Measurements from ENCODE around the gene FLAD1. TPM values are rescaled to one million over a fixed set of nuclear protein-coding genes. Genes with fewer than 3 reads are reported as not detected.

Gene FLAD1
- total RNA-seq, 1 experiment from 2014 or later, result 88.3 TPM

DNA sequence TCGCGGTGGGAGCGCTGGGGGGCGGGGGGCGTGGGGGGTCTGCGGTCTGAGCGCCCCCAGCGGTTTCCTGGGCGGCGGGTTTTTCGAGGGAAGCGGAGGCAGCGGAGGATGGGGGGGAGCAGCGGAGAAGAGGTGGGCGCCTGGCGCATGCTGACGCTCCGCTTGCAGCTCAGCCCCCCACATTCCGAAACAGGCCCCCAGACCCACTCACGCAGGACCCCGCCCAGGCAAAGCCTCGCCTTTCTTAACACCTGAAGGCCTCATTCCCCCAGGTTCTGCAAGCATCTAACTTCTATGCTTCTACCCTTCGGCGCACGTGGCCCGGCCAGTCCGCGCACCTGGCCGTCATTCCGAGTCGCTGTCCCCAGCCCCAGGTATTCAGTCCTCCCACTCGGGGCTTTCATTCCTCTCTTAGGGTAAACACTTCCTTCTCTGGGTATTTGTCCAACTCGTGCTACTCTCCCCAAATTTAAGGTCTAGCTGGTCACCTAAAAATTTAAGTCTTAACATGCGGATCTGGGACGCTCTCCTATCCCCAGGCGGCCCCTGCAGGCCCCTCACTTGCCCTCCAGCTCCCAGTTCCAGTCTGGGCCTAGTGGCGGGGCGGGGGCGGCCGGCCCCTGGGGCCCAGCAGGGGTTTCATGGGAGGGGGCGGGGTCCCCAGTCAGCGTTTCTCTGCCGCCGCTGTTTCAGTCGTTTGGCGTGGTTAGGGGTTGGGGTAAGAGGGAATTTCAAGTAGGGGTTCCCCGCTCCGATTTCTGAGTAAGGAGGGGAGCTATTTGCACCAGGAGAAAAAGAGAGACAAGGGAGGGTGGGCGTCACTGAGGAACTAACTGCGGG lies 16.6 kb downstream of the FLAD1 start (continued):
- TF ChIP-seq, protein P1, sequence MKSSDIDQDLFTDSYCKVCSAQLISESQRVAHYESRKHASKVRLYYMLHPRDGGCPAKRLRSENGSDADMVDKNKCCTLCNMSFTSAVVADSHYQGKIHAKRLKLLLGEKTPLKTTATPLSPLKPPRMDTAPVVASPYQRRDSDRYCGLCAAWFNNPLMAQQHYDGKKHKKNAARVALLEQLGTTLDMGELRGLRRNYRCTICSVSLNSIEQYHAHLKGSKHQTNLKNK (CRISPR knock-in tag; IDR thresholded peaks at IDR 0.05), result 0 out of 2 replicates have a peak, but pooled peaks have one; percentile 22
- TF ChIP-seq CREM (CRISPR knock-in tag; IDR thresholded peaks at IDR 0.05) (no peak), KAT7 (CRISPR knock-in tag; IDR thresholded peaks at IDR 0.05; ENCODE audit: borderline replicate concordance) (0 out of 2 replicates have a peak, but pooled peaks have one; percentile 24), ELF4 (CRISPR knock-in tag; IDR thresholded peaks at IDR 0.05; ENCODE audit: low read depth) (no peak), CBFB (CRISPR knock-in tag; IDR thresholded peaks at IDR 0.05; ENCODE audit: low read depth) (no peak), TEAD4 (CRISPR knock-in tag; IDR thresholded peaks at IDR 0.05) (no peak), EMX1 (CRISPR knock-in tag; IDR thresholded peaks at IDR 0.05) (no peak), ZNF219 (CRISPR knock-in tag; IDR thresholded peaks at IDR 0.05; ENCODE audit: borderline replicate concordance) (no peak), HMGA2 (CRISPR knock-in tag; IDR thresholded peaks at IDR 0.05) (no peak), PRRX2 (CRISPR knock-in tag; IDR thresholded peaks at IDR 0.05) (no peak), NR3C1 (CRISPR knock-in tag; conservative IDR thresholded peaks at IDR 0.05; ENCODE audit: low read depth) (no peak), TP53 (CRISPR knock-in tag; IDR thresholded peaks at IDR 0.05) (peak; percentile 79; the same call in 1 of the 2 replicates), ZNF263 (CRISPR knock-in tag; IDR thresholded peaks at IDR 0.05; ENCODE audit: low read depth) (no peak), FOXK1 (CRISPR knock-in tag; IDR thresholded peaks at IDR 0.05) (peak; percentile 43; the same call in 1 of the 2 replicates), NFE2L1 (CRISPR knock-in tag; IDR thresholded peaks at IDR 0.05) (peak; percentile 62; the same call in 1 of the 2 replicates)
- TF ChIP-seq, protein P2, sequence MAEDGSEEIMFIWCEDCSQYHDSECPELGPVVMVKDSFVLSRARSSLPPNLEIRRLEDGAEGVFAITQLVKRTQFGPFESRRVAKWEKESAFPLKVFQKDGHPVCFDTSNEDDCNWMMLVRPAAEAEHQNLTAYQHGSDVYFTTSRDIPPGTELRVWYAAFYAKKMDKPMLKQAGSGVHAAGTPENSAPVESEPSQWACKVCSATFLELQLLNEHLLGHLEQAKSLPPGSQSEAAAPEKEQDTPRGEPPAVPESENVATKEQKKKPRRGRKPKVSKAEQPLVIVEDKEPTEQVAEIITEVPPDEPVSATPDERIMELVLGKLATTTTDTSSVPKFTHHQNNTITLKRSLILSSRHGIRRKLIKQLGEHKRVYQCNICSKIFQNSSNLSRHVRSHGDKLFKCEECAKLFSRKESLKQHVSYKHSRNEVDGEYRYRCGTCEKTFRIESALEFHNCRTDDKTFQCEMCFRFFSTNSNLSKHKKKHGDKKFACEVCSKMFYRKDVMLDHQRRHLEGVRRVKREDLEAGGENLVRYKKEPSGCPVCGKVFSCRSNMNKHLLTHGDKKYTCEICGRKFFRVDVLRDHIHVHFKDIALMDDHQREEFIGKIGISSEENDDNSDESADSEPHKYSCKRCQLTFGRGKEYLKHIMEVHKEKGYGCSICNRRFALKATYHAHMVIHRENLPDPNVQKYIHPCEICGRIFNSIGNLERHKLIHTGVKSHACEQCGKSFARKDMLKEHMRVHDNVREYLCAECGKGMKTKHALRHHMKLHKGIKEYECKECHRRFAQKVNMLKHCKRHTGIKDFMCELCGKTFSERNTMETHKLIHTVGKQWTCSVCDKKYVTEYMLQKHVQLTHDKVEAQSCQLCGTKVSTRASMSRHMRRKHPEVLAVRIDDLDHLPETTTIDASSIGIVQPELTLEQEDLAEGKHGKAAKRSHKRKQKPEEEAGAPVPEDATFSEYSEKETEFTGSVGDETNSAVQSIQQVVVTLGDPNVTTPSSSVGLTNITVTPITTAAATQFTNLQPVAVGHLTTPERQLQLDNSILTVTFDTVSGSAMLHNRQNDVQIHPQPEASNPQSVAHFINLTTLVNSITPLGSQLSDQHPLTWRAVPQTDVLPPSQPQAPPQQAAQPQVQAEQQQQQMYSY (CRISPR knock-in tag; IDR thresholded peaks at IDR 0.05), result peak; percentile 92
- TF ChIP-seq, protein P3, sequence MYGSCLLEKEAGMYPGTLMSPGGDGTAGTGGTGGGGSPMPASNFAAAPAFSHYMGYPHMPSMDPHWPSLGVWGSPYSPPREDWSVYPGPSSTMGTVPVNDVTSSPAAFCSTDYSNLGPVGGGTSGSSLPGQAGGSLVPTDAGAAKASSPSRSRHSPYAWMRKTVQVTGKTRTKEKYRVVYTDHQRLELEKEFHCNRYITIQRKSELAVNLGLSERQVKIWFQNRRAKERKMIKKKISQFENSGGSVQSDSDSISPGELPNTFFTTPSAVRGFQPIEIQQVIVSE (CRISPR knock-in tag; IDR thresholded peaks at IDR 0.05; ENCODE audit: borderline replicate concordance), result no peak
- TF ChIP-seq, protein P4, sequence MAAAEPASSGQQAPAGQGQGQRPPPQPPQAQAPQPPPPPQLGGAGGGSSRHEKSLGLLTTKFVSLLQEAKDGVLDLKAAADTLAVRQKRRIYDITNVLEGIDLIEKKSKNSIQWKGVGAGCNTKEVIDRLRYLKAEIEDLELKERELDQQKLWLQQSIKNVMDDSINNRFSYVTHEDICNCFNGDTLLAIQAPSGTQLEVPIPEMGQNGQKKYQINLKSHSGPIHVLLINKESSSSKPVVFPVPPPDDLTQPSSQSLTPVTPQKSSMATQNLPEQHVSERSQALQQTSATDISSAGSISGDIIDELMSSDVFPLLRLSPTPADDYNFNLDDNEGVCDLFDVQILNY (CRISPR knock-in tag; IDR thresholded peaks at IDR 0.05), result peak; percentile 36; the same call in 1 of the 2 replicates
- TF ChIP-seq, protein P5, sequence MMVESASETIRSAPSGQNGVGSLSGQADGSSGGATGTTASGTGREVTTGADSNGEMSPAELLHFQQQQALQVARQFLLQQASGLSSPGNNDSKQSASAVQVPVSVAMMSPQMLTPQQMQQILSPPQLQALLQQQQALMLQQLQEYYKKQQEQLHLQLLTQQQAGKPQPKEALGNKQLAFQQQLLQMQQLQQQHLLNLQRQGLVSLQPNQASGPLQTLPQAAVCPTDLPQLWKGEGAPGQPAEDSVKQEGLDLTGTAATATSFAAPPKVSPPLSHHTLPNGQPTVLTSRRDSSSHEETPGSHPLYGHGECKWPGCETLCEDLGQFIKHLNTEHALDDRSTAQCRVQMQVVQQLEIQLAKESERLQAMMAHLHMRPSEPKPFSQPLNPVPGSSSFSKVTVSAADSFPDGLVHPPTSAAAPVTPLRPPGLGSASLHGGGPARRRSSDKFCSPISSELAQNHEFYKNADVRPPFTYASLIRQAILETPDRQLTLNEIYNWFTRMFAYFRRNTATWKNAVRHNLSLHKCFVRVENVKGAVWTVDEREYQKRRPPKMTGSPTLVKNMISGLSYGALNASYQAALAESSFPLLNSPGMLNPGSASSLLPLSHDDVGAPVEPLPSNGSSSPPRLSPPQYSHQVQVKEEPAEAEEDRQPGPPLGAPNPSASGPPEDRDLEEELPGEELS (CRISPR knock-in tag; IDR thresholded peaks at IDR 0.05), result peak; percentile 71
- TF ChIP-seq, protein P6, sequence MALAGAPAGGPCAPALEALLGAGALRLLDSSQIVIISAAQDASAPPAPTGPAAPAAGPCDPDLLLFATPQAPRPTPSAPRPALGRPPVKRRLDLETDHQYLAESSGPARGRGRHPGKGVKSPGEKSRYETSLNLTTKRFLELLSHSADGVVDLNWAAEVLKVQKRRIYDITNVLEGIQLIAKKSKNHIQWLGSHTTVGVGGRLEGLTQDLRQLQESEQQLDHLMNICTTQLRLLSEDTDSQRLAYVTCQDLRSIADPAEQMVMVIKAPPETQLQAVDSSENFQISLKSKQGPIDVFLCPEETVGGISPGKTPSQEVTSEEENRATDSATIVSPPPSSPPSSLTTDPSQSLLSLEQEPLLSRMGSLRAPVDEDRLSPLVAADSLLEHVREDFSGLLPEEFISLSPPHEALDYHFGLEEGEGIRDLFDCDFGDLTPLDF (CRISPR knock-in tag; IDR thresholded peaks at IDR 0.05), result no peak
- TF ChIP-seq, protein P7, sequence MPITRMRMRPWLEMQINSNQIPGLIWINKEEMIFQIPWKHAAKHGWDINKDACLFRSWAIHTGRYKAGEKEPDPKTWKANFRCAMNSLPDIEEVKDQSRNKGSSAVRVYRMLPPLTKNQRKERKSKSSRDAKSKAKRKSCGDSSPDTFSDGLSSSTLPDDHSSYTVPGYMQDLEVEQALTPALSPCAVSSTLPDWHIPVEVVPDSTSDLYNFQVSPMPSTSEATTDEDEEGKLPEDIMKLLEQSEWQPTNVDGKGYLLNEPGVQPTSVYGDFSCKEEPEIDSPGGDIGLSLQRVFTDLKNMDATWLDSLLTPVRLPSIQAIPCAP (CRISPR knock-in tag; IDR thresholded peaks at IDR 0.05), result peak; percentile 36; the same call in 1 of the 2 replicates
- TF ChIP-seq, protein P8, sequence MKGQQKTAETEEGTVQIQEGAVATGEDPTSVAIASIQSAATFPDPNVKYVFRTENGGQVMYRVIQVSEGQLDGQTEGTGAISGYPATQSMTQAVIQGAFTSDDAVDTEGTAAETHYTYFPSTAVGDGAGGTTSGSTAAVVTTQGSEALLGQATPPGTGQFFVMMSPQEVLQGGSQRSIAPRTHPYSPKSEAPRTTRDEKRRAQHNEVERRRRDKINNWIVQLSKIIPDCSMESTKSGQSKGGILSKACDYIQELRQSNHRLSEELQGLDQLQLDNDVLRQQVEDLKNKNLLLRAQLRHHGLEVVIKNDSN (CRISPR knock-in tag; IDR thresholded peaks at IDR 0.05), result peak; percentile 66; the same call in 1 of the 2 replicates
- TF ChIP-seq, protein P9, sequence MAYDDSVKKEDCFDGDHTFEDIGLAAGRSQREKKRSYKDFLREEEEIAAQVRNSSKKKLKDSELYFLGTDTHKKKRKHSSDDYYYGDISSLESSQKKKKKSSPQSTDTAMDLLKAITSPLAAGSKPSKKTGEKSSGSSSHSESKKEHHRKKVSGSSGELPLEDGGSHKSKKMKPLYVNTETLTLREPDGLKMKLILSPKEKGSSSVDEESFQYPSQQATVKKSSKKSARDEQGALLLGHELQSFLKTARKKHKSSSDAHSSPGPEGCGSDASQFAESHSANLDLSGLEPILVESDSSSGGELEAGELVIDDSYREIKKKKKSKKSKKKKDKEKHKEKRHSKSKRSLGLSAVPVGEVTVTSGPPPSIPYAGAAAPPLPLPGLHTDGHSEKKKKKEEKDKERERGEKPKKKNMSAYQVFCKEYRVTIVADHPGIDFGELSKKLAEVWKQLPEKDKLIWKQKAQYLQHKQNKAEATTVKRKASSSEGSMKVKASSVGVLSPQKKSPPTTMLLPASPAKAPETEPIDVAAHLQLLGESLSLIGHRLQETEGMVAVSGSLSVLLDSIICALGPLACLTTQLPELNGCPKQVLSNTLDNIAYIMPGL (CRISPR knock-in tag; IDR thresholded peaks at IDR 0.05), result no peak
- TF ChIP-seq, protein P10, sequence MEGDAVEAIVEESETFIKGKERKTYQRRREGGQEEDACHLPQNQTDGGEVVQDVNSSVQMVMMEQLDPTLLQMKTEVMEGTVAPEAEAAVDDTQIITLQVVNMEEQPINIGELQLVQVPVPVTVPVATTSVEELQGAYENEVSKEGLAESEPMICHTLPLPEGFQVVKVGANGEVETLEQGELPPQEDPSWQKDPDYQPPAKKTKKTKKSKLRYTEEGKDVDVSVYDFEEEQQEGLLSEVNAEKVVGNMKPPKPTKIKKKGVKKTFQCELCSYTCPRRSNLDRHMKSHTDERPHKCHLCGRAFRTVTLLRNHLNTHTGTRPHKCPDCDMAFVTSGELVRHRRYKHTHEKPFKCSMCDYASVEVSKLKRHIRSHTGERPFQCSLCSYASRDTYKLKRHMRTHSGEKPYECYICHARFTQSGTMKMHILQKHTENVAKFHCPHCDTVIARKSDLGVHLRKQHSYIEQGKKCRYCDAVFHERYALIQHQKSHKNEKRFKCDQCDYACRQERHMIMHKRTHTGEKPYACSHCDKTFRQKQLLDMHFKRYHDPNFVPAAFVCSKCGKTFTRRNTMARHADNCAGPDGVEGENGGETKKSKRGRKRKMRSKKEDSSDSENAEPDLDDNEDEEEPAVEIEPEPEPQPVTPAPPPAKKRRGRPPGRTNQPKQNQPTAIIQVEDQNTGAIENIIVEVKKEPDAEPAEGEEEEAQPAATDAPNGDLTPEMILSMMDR (IDR thresholded peaks at IDR 0.05), result no peak
